SK-N-MC (cell line): ENCODE results near the gene PAQR8.

Source experiments
- EZH2 ChIP-seq: fragments of 200-600 bp; sonication (generic); IDR thresholded peaks from one replicate; pipeline ENCODE4 v1.6.1; 2017; ENCODE audit warnings: antibody characterized with exemption
- FOXP2 ChIP-seq: optimal IDR thresholded peaks from 2 replicates; pipeline ENCODE3; 2011; ENCODE audit warnings: mild to moderate bottlenecking, moderate library complexity; ENCODE audit not compliant: insufficient read depth; ENCODE audit errors: extremely low read length, control extremely low read depth
- POLR2AphosphoS5 ChIP-seq: IDR thresholded peaks from 2 replicates; pipeline ENCODE4 v1.6.1; 2012; ENCODE audit warnings: mild to moderate bottlenecking, low read depth, low read length, borderline replicate concordance

DNA sequence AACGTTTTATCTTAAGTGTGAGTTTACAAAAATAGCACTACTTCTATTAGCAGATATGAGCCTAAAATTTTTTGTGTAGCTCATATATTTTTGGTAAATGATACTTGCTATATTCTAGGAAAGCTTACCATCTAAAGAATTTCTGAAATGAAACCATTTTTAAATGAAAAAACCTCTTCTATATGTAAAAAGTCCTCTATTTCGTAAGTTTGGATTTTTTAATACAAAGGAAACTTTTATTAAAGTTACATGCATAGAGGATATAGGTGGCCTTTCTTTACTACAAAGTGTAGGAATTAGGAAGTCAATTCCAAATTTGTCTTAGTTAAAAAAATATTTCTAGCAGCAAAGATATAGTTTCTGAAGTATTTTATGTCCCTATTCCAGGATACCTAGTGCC is 77.0 kb downstream of the PAQR8 start:
- TF ChIP-seq EZH2 (no peak), POLR2AphosphoS5 (no peak), FOXP2 (no peak)
